Tibial nerve (tissue), 4 donors: ENCODE results near the gene MRPS22. TPM values are rescaled to one million over a fixed set of nuclear protein-coding genes. Genes with fewer than 3 reads are reported as not detected.
A peak's percentile ranks its signal among the peaks of the same experiment; 100 is the strongest.

Experiments used
- DNase-seq, 2 donors: peaks; one replicate each; pipeline ENCODE4 v3.0.0-alpha.2; 2019; ENCODE audit warnings: low spot score in 2 of 2
- H3K27ac ChIP-seq, 4 donors: fragments of 200-600 bp; sonication (generic) in 3 of 4; one replicate each; pipeline ENCODE4 v1.5.1; 2017 to 2019; ENCODE audit warnings: mild to moderate bottlenecking in 1 of 4
- H3K27me3 ChIP-seq, 2 donors: fragments of 200-600 bp; sonication (generic) in 1 of 2; one replicate each; pipeline versions ENCODE4 v1.5.1 to v1.6.0; 2017 to 2019
- H3K36me3 ChIP-seq, 3 donors: fragments of 200-600 bp; sonication (generic); one replicate each; pipeline ENCODE4 v1.5.1; 2018 to 2019
- H3K4me1 ChIP-seq, 4 donors: fragments of 200-600 bp; sonication (generic) in 3 of 4; one replicate each; pipeline ENCODE4 v1.5.1; 2017 to 2019
- H3K4me3 ChIP-seq, 4 donors: fragments of 200-600 bp; sonication (generic) in 3 of 4; one replicate each; pipeline ENCODE4 v1.5.1; 2017 to 2019; ENCODE audit warnings: mild to moderate bottlenecking in 1 of 4, moderate library complexity in 1 of 4
- H3K9me3 ChIP-seq, 4 donors: fragments of 200-600 bp; sonication (generic) in 3 of 4; one replicate each; pipeline ENCODE4 v1.5.1; 2017 to 2019
- EP300 ChIP-seq, 2 donors: sonication (generic); formaldehyde crosslinking; IDR thresholded peaks; one replicate each; pipeline ENCODE4 v1.6.1; 2017; ENCODE audit warnings: antibody characterized with exemption in 2 of 2, mild to moderate bottlenecking in 1 of 2
- POLR2A ChIP-seq, 2 donors: fragments of 450-650 bp; IDR thresholded peaks; one replicate each; pipeline ENCODE4 v1.6.1; 2017; ENCODE audit warnings: antibody characterized with exemption in 2 of 2, mild to moderate bottlenecking in 2 of 2, moderate library complexity in 2 of 2
- WGBS, 2 donors: methylation state at CpG; one replicate each; pipeline ENCODE4 v1.1.5; 2018; 5-methylcytosine and 5-hydroxymethylcytosine counted together
- total RNA-seq, 4 donors: library from RNA; depleted of rRNA; stranded (reverse); fragments of >200 nt; gene quantifications; one replicate each; pipeline ENCODE4 v1.1.0, GENCODE V29; 2016
- TF ChIP-seq, protein P1 (sequence below), 5 experiments: fragments of 200-600 bp in 3 of 5; fragments of 450-650 bp in 2 of 5; sonication (generic) in 3 of 5; IDR thresholded peaks; one replicate each; pipeline ENCODE4 v1.5.1; 2016 to 2019; ENCODE audit warnings: antibody characterized with exemption in 5 of 5, mild to moderate bottlenecking in 3 of 5, moderate library complexity in 2 of 5

Gene MRPS22
- 10 to 100 TPM; 37.7 to 50.7 (median 46.4) TPM for total RNA-seq

- 0% methylated on average over 35 to 36 of the region's 37 CpGs for WGBS, 2 donors
Observed at GRCh38 chr3:139343895-139344856, at the start of gene MRPS22. Gene MRPS22 (plus strand): TSS chr3:139344020. CDS start chr3:139344027, 7 bp downstream.

GRCh38 chr3:139295040-139295439, 48.8 kb upstream of the MRPS22 start:
- 76 to 86% methylated on average over 3 to 4 of the region's 5 CpGs for WGBS, 2 donors
- H3K27me3 ChIP-seq = no peaks in the 10 kb centered on the region
- H3K36me3 ChIP-seq = no peaks in the 10 kb centered on the region
- no peaks in the 10 kb centered on the region for H3K9me3 ChIP-seq
- TF ChIP-seq, protein P1, sequence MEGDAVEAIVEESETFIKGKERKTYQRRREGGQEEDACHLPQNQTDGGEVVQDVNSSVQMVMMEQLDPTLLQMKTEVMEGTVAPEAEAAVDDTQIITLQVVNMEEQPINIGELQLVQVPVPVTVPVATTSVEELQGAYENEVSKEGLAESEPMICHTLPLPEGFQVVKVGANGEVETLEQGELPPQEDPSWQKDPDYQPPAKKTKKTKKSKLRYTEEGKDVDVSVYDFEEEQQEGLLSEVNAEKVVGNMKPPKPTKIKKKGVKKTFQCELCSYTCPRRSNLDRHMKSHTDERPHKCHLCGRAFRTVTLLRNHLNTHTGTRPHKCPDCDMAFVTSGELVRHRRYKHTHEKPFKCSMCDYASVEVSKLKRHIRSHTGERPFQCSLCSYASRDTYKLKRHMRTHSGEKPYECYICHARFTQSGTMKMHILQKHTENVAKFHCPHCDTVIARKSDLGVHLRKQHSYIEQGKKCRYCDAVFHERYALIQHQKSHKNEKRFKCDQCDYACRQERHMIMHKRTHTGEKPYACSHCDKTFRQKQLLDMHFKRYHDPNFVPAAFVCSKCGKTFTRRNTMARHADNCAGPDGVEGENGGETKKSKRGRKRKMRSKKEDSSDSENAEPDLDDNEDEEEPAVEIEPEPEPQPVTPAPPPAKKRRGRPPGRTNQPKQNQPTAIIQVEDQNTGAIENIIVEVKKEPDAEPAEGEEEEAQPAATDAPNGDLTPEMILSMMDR (IDR thresholded peaks at IDR 0.05) = no peak
- TF ChIP-seq EP300 (IDR thresholded peaks at IDR 0.05) (no peak), POLR2A (IDR thresholded peaks at IDR 0.05) (no peak)
- H3K4me1 ChIP-seq = no peaks in the 10 kb centered on the region
- no peak overlapping the region for H3K27ac ChIP-seq
- H3K4me3 ChIP-seq = no peak overlapping the region
- DNase-seq = no peak

More at GRCh38 chr3:139343895-139344856, at the start of gene MRPS22:
- TF ChIP-seq POLR2A (IDR thresholded peaks at IDR 0.05) = peak in 1 of 2 donors; percentile 65
- TF ChIP-seq, protein P1 (IDR thresholded peaks at IDR 0.05) = no peak
- peak; percentile 73 to 83 for TF ChIP-seq EP300 (IDR thresholded peaks at IDR 0.05)
- DNase-seq = peak; percentile 58 to 78
- H3K27me3 ChIP-seq = no peaks in the 10 kb centered on the region
- H3K27ac ChIP-seq = peak within 1 kb of the TSS; percentile 57 to 91 (median 74)
- no peaks in the 10 kb centered on the region for H3K9me3 ChIP-seq
- H3K36me3 ChIP-seq = peaks cover 0 to 32% (median 0%) of the 10 kb centered on the region in 3 donors
- H3K4me3 ChIP-seq = peak within 1 kb of the TSS; percentile 62 to 94 (median 80)
- peaks cover 0 to 34% (median 11%) of the 10 kb centered on the region in 4 donors for H3K4me1 ChIP-seq

DNA sequence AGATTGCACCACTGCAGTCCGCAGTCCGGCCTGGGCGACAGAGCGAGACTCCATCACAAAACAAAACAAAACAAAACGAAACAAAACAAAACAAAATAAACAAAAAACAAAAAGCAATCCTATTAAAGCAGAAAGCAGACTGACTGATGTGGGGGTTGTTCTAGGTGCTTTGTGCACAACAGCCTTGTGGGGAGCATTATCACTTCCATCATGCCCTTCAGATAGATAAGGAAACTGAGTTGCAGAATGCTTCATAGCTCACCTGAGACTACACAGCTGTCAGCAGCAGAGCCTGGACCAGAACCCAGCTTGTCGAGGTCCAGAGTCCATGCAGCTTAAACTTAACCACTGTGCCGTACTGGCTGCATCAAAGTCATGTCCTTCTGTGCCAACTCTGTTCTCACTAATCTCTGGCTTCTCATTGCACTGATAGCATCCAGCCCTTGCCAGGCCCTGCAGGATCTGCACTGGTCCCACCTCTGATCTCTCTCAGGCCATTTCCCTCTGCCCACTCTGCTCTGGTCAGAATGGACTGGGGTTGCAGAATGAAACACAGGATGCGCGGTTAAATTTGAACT, 47.6 kb upstream of the MRPS22 start:
- WGBS, 2 donors = 85 to 87% methylated on average over 9 of the region's 9 CpGs
- no peaks in the 10 kb centered on the region for H3K36me3 ChIP-seq
- H3K9me3 ChIP-seq = no peaks in the 10 kb centered on the region
- no peak for DNase-seq
- no peaks in the 10 kb centered on the region for H3K27me3 ChIP-seq
- no peak overlapping the region for H3K4me3 ChIP-seq
- TF ChIP-seq EP300 (IDR thresholded peaks at IDR 0.05) (no peak), POLR2A (IDR thresholded peaks at IDR 0.05) (no peak)
- TF ChIP-seq, protein P1 (IDR thresholded peaks at IDR 0.05) = no peak
- H3K27ac ChIP-seq = no peak overlapping the region
- H3K4me1 ChIP-seq = no peaks in the 10 kb centered on the region

GRCh38 chr3:139297588-139298311, 46.1 kb upstream of the MRPS22 start:
- TF ChIP-seq EP300 (IDR thresholded peaks at IDR 0.05) (no peak), POLR2A (IDR thresholded peaks at IDR 0.05) (no peak)
- TF ChIP-seq, protein P1 (IDR thresholded peaks at IDR 0.05) = no peak
- Histone ChIP-seq H3K36me3 (no peaks in the 10 kb centered on the region), H3K27ac (no peak overlapping the region), H3K9me3 (no peaks in the 10 kb centered on the region), H3K4me3 (no peak overlapping the region), H3K4me1 (no peaks in the 10 kb centered on the region), H3K27me3 (no peaks in the 10 kb centered on the region)
- no peak for DNase-seq
- WGBS, 2 donors = 70 to 72% methylated on average over 6 of the region's 6 CpGs
